Liver (tissue), 9 donors: ENCODE measurements around the gene WNT11. TPM values are rescaled to one million over a fixed set of nuclear protein-coding genes. Genes with fewer than 3 reads are reported as not detected.

Source experiments
- DNase-seq: peaks from one replicate; pipeline ENCODE4 v3.0.0-alpha.2; 2017; ENCODE audit warnings: low spot score
- H3K27ac ChIP-seq, 2 donors: one replicate each; pipeline ENCODE4 v1.7.0; 2013; ENCODE audit warnings: inconsistent platforms in 2 of 2, low read length in 2 of 2, control low read depth in 1 of 2, low read depth in 1 of 2, mild to moderate bottlenecking in 1 of 2
- H3K27me3 ChIP-seq, 4 donors: one replicate each; pipeline versions ENCODE4 v1.6.1 to v1.7.0; 2013; ENCODE audit warnings: low read length in 3 of 4, inconsistent platforms in 1 of 4, mild to moderate bottlenecking in 1 of 4, moderate library complexity in 1 of 4; ENCODE audit not compliant: control insufficient read depth in 4 of 4, insufficient read depth in 4 of 4
- H3K36me3 ChIP-seq, 4 donors: one replicate each; pipeline versions ENCODE4 v1.6.1 to v1.7.0; 2013; ENCODE audit warnings: low read length in 3 of 4, mild to moderate bottlenecking in 3 of 4, low read depth in 1 of 4, moderate library complexity in 1 of 4; ENCODE audit not compliant: control insufficient read depth in 4 of 4, insufficient read depth in 3 of 4
- H3K4me1 ChIP-seq, 4 donors: one replicate each; pipeline versions ENCODE4 v1.6.1 to v1.7.0; 2013; ENCODE audit warnings: low read length in 3 of 4, mild to moderate bottlenecking in 3 of 4, moderate library complexity in 1 of 4; ENCODE audit not compliant: control insufficient read depth in 4 of 4, insufficient read depth in 4 of 4
- H3K4me3 ChIP-seq, 3 donors: one replicate each; pipeline versions ENCODE4 v1.6.1 to v1.7.0; 2013; ENCODE audit warnings: low read length in 3 of 3, control low read depth in 1 of 3, low read depth in 1 of 3, mild to moderate bottlenecking in 1 of 3
- H3K9ac ChIP-seq, 2 donors: one replicate each; pipeline ENCODE4 v1.7.0; 2013; ENCODE audit warnings: low read length in 2 of 2, mild to moderate bottlenecking in 2 of 2, moderate library complexity in 2 of 2, control low read depth in 1 of 2, low read depth in 1 of 2
- H3K9me3 ChIP-seq, 4 donors: one replicate each; pipeline versions ENCODE4 v1.6.1 to v1.7.0; 2013; ENCODE audit warnings: low read length in 3 of 4; ENCODE audit not compliant: control insufficient read depth in 4 of 4
- EGR1 ChIP-seq, 2 donors: IDR thresholded peaks; 2 replicates each; pipeline ENCODE4 v1.6.1; 2016 to 2018; ENCODE audit warnings: antibody characterized with exemption in 2 of 2, low read depth in 2 of 2
- FOXA2 ChIP-seq: IDR thresholded peaks from 2 replicates; pipeline ENCODE4 v1.6.1; 2016; ENCODE audit warnings: antibody characterized with exemption
- HNF4A ChIP-seq, 2 donors: conservative IDR thresholded peaks; 2 replicates each; pipeline ENCODE4 v1.6.1; 2016; ENCODE audit warnings: antibody characterized with exemption in 2 of 2, mild to moderate bottlenecking in 2 of 2
- HNF4G ChIP-seq: IDR thresholded peaks from 2 replicates; pipeline ENCODE4 v1.6.1; 2016; ENCODE audit warnings: antibody characterized with exemption
- NR2F2 ChIP-seq: IDR thresholded peaks from 2 replicates; pipeline ENCODE4 v1.6.1; 2016; ENCODE audit warnings: antibody characterized with exemption
- YY1 ChIP-seq: IDR thresholded peaks from 2 replicates; pipeline ENCODE4 v1.6.1; 2016; ENCODE audit warnings: antibody characterized with exemption, mild to moderate bottlenecking
- WGBS: extraction: QIAGEN DNeasy Blood & Tissue Kit; methylation state at CpG from one replicate; pipeline ENCODE4 v1.1.7; 2013; 5-methylcytosine and 5-hydroxymethylcytosine counted together
- polyA plus RNA-seq, 2 donors: library from polyadenylated mRNA; stranded (reverse) in 1 of 2; unstranded in 1 of 2; fragments of 200-250 nt in 1 of 2; fragments of >200 nt in 1 of 2; fragmentation: Nextera tagmentation in 1 of 2; extraction: Ambion mirVana in 1 of 2; gene quantifications; one replicate each; pipeline versions ENCODE4 v1.2.1 to v1.2.3, GENCODE V29; 2013 to 2015
- total RNA-seq, 2 donors: library from RNA; depleted of rRNA; stranded (reverse); fragments of >200 nt; gene quantifications; one replicate each; pipeline ENCODE4 v1.2.3, GENCODE V29; 2014
- TF ChIP-seq, protein P1 (sequence below): IDR thresholded peaks from 2 replicates; pipeline ENCODE4 v1.6.1; 2016; ENCODE audit warnings: antibody characterized with exemption
- TF ChIP-seq, protein P2 (sequence below): IDR thresholded peaks from 2 replicates; pipeline ENCODE4 v1.6.1; 2016; ENCODE audit warnings: antibody characterized with exemption
- TF ChIP-seq, protein P3 (sequence below): fragments of 150-350 bp; IDR thresholded peaks from 2 replicates; pipeline ENCODE4 v1.5.1; 2017; ENCODE audit warnings: improper control_type of control experiment, low read depth, low read length; ENCODE audit not compliant: missing input control
- TF ChIP-seq, protein P4 (sequence below): IDR thresholded peaks from 2 replicates; pipeline ENCODE4 v1.6.1; 2016; ENCODE audit warnings: antibody characterized with exemption, mild to moderate bottlenecking
- donor health status: healthy.
- donor health status: healthy.
- donor health status: healthy.
- donor health status: healthy.
- donor health status: healthy.

WNT11 gene
- total and polyA plus RNA-seq, 4 donors, result 1.1 to 4.8 (median 2.5) TPM

DNA sequence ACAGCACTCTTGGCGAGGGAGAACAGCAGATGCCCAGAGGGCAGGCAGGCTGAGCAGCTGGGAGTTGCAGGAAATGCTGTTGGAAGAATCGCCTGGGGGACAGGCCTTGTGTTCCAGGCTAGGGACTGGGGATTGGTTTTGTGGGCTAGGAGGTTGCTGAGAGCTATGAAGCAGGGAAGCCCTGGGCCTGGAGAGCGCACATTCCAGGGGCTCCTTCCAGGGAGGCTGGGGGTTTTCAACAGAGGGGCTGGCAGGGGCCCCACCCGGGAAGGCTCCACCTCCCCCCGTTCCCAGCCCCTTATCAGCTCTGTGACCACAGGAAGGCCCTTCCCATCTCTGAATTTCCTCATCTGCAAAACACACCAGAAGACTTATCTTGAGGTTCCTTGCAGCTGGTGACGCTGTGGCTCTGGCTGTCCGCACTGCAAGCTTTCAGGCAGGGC, 21.7 kb downstream of the WNT11 start:
- WGBS, result 62% methylated on average over 7 of the region's 7 CpGs
- Histone ChIP-seq H3K9me3 (no peaks in the 10 kb centered on the region), H3K4me1 (peaks cover 0 to 3% (median 0%) of the 10 kb centered on the region in 4 donors), H3K27me3 (no peaks in the 10 kb centered on the region), H3K36me3 (peaks cover 0 to 10% (median 4%) of the 10 kb centered on the region in 4 donors), H3K4me3 (no peak overlapping the region), H3K9ac (no peak overlapping the region), H3K27ac (no peak overlapping the region)
- TF ChIP-seq YY1 (no peak), HNF4G (no peak), FOXA2 (no peak), NR2F2 (peak; percentile 13)
- DNase-seq, result no peak

DNA sequence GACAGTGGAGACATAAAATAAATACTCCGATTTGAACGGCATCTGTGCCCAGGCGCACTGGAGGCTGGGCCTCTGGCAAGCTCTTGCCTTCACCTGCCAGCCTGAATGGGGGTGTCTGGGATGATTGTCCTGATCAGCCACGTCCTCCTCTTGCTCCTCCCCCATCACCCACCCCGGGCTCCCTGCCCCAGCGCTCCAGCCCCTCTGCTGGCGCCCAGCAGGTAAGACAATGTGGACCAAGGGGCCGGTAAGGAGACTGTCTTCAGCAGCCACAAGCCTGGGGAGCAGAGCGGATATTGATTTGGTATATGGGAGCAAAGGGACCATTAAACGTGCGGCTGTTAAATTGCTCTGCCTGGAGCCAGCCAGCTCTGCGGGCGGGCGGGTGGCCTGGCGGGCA, 24.9 kb downstream of the WNT11 start:
- peaks cover 0 to 3% (median 0%) of the 10 kb centered on the region in 4 donors for H3K4me1 ChIP-seq
- H3K27me3 ChIP-seq, result no peaks in the 10 kb centered on the region
- H3K9me3 ChIP-seq, result no peaks in the 10 kb centered on the region
- no peak overlapping the region for H3K9ac ChIP-seq
- H3K27ac ChIP-seq, result no peak overlapping the region
- DNase-seq, result no peak
- H3K4me3 ChIP-seq, result no peak overlapping the region
- H3K36me3 ChIP-seq, result no peaks in the 10 kb centered on the region
- WGBS, result 95% methylated on average over 15 of the region's 15 CpGs
- TF ChIP-seq, protein P1, sequence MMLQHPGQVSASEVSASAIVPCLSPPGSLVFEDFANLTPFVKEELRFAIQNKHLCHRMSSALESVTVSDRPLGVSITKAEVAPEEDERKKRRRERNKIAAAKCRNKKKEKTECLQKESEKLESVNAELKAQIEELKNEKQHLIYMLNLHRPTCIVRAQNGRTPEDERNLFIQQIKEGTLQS, result no peak

DNA sequence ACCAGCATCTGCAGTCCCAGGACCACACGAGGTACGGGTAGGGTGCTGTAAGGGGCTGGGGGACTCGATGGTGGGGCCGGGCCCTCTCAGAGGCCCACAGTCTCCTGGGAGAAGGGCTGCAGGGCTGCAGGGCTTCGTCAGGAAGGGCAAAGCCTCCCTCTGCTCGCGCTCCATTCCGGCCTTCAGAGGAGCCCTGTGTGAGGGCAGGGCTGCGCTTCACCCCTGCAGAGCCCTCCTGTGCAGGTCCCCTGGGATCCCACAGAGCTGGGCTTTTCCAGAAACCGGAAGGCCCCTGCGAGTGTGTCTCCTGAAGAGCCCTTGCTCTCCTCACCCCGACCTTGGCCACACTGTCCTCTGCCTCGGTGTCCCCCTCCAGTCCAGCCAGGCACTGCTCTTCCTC, 27.2 kb downstream of the WNT11 start:
- Histone ChIP-seq H3K9me3 (no peaks in the 10 kb centered on the region), H3K36me3 (no peaks in the 10 kb centered on the region), H3K4me1 (no peaks in the 10 kb centered on the region), H3K9ac (no peak overlapping the region), H3K27ac (no peak overlapping the region), H3K27me3 (no peaks in the 10 kb centered on the region), H3K4me3 (no peak overlapping the region)
- no peak for DNase-seq
- TF ChIP-seq, protein P2, sequence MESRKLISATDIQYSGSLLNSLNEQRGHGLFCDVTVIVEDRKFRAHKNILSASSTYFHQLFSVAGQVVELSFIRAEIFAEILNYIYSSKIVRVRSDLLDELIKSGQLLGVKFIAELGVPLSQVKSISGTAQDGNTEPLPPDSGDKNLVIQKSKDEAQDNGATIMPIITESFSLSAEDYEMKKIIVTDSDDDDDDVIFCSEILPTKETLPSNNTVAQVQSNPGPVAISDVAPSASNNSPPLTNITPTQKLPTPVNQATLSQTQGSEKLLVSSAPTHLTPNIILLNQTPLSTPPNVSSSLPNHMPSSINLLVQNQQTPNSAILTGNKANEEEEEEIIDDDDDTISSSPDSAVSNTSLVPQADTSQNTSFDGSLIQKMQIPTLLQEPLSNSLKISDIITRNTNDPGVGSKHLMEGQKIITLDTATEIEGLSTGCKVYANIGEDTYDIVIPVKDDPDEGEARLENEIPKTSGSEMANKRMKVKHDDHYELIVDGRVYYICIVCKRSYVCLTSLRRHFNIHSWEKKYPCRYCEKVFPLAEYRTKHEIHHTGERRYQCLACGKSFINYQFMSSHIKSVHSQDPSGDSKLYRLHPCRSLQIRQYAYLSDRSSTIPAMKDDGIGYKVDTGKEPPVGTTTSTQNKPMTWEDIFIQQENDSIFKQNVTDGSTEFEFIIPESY, result no peak
- TF ChIP-seq NR2F2 (no peak), HNF4A (conservative IDR thresholded peaks at IDR 0.05) (no peak), EGR1 (IDR thresholded peaks at IDR 0.05; ENCODE audit: low read depth in 2 of 2) (no peak), HNF4G (no peak)
- TF ChIP-seq, protein P3, sequence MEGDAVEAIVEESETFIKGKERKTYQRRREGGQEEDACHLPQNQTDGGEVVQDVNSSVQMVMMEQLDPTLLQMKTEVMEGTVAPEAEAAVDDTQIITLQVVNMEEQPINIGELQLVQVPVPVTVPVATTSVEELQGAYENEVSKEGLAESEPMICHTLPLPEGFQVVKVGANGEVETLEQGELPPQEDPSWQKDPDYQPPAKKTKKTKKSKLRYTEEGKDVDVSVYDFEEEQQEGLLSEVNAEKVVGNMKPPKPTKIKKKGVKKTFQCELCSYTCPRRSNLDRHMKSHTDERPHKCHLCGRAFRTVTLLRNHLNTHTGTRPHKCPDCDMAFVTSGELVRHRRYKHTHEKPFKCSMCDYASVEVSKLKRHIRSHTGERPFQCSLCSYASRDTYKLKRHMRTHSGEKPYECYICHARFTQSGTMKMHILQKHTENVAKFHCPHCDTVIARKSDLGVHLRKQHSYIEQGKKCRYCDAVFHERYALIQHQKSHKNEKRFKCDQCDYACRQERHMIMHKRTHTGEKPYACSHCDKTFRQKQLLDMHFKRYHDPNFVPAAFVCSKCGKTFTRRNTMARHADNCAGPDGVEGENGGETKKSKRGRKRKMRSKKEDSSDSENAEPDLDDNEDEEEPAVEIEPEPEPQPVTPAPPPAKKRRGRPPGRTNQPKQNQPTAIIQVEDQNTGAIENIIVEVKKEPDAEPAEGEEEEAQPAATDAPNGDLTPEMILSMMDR, result no peak
- TF ChIP-seq, protein P4, sequence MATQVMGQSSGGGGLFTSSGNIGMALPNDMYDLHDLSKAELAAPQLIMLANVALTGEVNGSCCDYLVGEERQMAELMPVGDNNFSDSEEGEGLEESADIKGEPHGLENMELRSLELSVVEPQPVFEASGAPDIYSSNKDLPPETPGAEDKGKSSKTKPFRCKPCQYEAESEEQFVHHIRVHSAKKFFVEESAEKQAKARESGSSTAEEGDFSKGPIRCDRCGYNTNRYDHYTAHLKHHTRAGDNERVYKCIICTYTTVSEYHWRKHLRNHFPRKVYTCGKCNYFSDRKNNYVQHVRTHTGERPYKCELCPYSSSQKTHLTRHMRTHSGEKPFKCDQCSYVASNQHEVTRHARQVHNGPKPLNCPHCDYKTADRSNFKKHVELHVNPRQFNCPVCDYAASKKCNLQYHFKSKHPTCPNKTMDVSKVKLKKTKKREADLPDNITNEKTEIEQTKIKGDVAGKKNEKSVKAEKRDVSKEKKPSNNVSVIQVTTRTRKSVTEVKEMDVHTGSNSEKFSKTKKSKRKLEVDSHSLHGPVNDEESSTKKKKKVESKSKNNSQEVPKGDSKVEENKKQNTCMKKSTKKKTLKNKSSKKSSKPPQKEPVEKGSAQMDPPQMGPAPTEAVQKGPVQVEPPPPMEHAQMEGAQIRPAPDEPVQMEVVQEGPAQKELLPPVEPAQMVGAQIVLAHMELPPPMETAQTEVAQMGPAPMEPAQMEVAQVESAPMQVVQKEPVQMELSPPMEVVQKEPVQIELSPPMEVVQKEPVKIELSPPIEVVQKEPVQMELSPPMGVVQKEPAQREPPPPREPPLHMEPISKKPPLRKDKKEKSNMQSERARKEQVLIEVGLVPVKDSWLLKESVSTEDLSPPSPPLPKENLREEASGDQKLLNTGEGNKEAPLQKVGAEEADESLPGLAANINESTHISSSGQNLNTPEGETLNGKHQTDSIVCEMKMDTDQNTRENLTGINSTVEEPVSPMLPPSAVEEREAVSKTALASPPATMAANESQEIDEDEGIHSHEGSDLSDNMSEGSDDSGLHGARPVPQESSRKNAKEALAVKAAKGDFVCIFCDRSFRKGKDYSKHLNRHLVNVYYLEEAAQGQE, result no peak
- WGBS, result 92% methylated on average over 13 of the region's 13 CpGs
